B cell (primary cell): ENCODE results near the gene VASH1.

Experiments used
- CTCF ChIP-seq: fragments of 200-600 bp; IDR thresholded peaks from one replicate; pipeline ENCODE4 v1.8.0; 2022; ENCODE audit warnings: antibody characterized with exemption, mild to moderate bottlenecking
- EZH2 ChIP-seq: IDR thresholded peaks from 2 replicates; pipeline ENCODE4 v1.6.1; 2012; ENCODE audit warnings: borderline replicate concordance, low read depth, mild to moderate bottlenecking, moderate library complexity, low read length; ENCODE audit not compliant: insufficient read depth, poor library complexity, severe bottlenecking

GRCh38 chr14:76761136-76761959, at the start of gene VASH1:
- TF ChIP-seq EZH2, result no peak
- TF ChIP-seq CTCF, result no peak
